Measurements from ENCODE around the gene SELENOK. TPM values are rescaled to one million over a fixed set of nuclear protein-coding genes. Genes with fewer than 3 reads are reported as not detected.

Gene SELENOK
- total and polyA plus RNA-seq, 2 of the 13 experiments (the other 11 are each of a cell fraction or from before 2014, with no cell fraction given) = 67.0 to 81.0 TPM

DNA sequence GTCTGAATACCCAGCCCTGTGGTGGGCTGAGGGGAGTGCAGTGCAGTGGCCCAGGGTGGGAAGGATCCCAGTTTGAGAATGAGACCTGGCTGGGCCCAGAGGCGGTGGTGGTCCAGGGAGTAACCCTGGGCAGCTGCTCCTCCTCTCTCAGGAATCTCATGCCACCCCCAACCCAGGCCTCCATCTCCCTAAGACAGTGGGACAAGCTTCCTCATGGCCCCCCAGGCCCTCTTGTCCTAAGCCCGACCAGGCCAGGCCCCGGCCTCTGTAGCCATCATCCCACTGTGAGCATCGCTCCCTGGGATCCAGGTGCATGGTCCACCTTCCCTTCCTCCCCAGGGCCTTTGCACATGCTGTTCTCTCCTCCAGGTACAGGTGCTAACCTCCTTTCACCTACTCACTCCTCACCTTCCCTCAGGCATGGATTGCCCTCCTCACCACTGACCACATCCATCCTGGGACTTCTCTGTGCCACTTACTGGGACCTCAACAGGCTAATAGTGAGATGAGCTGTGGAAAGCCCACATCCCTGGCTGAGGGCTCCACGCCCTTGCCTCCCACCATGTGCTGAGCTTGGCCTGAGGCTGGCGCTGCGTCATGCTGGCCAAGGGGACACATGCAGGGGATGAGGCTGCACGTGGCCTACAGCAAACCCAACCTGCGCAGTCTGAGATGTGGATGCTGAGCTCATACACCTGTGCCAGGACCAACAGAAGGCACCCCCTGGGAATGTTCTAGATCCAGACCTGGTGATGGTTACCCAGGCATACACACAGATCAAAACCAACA, 55.4 kb downstream of the SELENOK start:
- WGBS (ENCODE audit: low lambda C conversion rate) = 97% methylated on average over 5 of the region's 9 CpGs
- no peak overlapping the region for H3K9ac ChIP-seq (ENCODE audit: insufficient read depth, low read depth, low read length)
- DNase-seq (ENCODE audit: low spot score) = no peak
- H3K4me3 ChIP-seq (replicated peaks in 1 of 3; ENCODE audit: insufficient read depth in 1 of 3, low read depth in 2 of 3, low read length in 3 of 3) = no peak overlapping the region
- peaks cover 36% of the 10 kb centered on the region for H4K20me1 ChIP-seq (ENCODE audit: insufficient read depth, low read length)
- ChIA-PET CTCF (ENCODE audit: low intra/inter-chr PET ratio, low total read pairs) (no interaction called here), POLR2A (interaction anchor here (1.5 to 2.1 kb wide), 2 partner anchors 9 to 19 kb away, joined by 6 to 7 read pairs; no protein-coding TSS in a partner anchor)
- no peak for FAIRE-seq
- peaks cover 92% of the 10 kb centered on the region for H3K79me2 ChIP-seq (ENCODE audit: insufficient read depth, low read length)
- in situ Hi-C loops (cut with HindIII; ENCODE audit: extremely low pct_ligation_motif_present, low pct_unique_long_range_greater_than_20kb) = no loop called here
- no peaks in the 10 kb centered on the region for H3K27me3 ChIP-seq (ENCODE audit: control insufficient read depth in 1 of 2, insufficient read depth in 2 of 2, low read length in 2 of 2)
- no peak overlapping the region for H3K27ac ChIP-seq (ENCODE audit: extremely low read length, insufficient read depth, low read length)
- H2AFZ ChIP-seq (ENCODE audit: low read length) = no peak overlapping the region
- no peak overlapping the region for H3K4me2 ChIP-seq (ENCODE audit: low read depth, low read length)
- peaks cover 39 to 72% of the 10 kb centered on the region in 2 experiments for H3K36me3 ChIP-seq (replicated peaks in 1 of 2; ENCODE audit: control insufficient read depth in 1 of 2, insufficient read depth in 2 of 2, low read length in 2 of 2)
- ATAC-seq = peak; percentile 4; the same call in 1 of the 3 replicates
- no peaks in the 10 kb centered on the region for H3K9me3 ChIP-seq (ENCODE audit: low read length)
- peaks cover 90% of the 10 kb centered on the region for H3K4me1 ChIP-seq (ENCODE audit: insufficient read depth, low read length)
- BruUV-seq (replicated peaks) = no TSS peak
- intact Hi-C loops (cut with micrococcal nuclease; ENCODE audit: unreplicated experiment) = no loop called here
- TF ChIP-seq AGO2 (optimal IDR thresholded peaks at IDR 0.05; ENCODE audit: low read depth, low read length) = peak; percentile 77
- 0 out of 2 replicates have a peak, but pooled peaks have one; percentile 51 for TF ChIP-seq ZNF253 (CRISPR knock-in tag; IDR thresholded peaks at IDR 0.05; ENCODE audit: borderline replicate concordance)
- TF ChIP-seq ZNF331 (CRISPR knock-in tag; IDR thresholded peaks at IDR 0.05) = no peak
- TF ChIP-seq SNRNP70 (IDR thresholded peaks at IDR 0.05; ENCODE audit: low read depth, low read length) = no peak
- peak; percentile 55 for TF ChIP-seq RBFOX2 (IDR thresholded peaks at IDR 0.05; ENCODE audit: low read depth, low read length)
- 0 out of 2 replicates have a peak, but pooled peaks have one; percentile 20 for TF ChIP-seq BCL3 (CRISPR knock-in tag; IDR thresholded peaks at IDR 0.05)
- TF ChIP-seq TEAD3 (CRISPR knock-in tag; optimal IDR thresholded peaks at IDR 0.05; ENCODE audit: borderline replicate concordance) = peak; percentile 23
- peak; percentile 2; the same call in 1 of the 2 replicates for TF ChIP-seq POLR2G (IDR thresholded peaks at IDR 0.05; ENCODE audit: low read depth, low read length)
- 0 out of 2 replicates have a peak, but pooled peaks have one; percentile 24 for TF ChIP-seq ZMYM3 (CRISPR knock-in tag; IDR thresholded peaks at IDR 0.05)
- peak; percentile 53; the same call in 1 of the 2 replicates for TF ChIP-seq MTA1 (CRISPR knock-in tag; IDR thresholded peaks at IDR 0.05; ENCODE audit: borderline replicate concordance)
- TF ChIP-seq, protein P1, sequence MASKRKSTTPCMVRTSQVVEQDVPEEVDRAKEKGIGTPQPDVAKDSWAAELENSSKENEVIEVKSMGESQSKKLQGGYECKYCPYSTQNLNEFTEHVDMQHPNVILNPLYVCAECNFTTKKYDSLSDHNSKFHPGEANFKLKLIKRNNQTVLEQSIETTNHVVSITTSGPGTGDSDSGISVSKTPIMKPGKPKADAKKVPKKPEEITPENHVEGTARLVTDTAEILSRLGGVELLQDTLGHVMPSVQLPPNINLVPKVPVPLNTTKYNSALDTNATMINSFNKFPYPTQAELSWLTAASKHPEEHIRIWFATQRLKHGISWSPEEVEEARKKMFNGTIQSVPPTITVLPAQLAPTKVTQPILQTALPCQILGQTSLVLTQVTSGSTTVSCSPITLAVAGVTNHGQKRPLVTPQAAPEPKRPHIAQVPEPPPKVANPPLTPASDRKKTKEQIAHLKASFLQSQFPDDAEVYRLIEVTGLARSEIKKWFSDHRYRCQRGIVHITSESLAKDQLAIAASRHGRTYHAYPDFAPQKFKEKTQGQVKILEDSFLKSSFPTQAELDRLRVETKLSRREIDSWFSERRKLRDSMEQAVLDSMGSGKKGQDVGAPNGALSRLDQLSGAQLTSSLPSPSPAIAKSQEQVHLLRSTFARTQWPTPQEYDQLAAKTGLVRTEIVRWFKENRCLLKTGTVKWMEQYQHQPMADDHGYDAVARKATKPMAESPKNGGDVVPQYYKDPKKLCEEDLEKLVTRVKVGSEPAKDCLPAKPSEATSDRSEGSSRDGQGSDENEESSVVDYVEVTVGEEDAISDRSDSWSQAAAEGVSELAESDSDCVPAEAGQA (IDR thresholded peaks at IDR 0.05; ENCODE audit: low read depth) = no peak
- TF ChIP-seq, protein P1 (CRISPR knock-in tag; IDR thresholded peaks at IDR 0.05; ENCODE audit: borderline replicate concordance) = no peak
